ENCODE results near the gene FLNB. TPM values are rescaled to one million over a fixed set of nuclear protein-coding genes. Genes with fewer than 3 reads are reported as not detected.

Gene FLNB
- total and polyA plus RNA-seq, 2 experiments from 2014 or later: 60.6 to 186 TPM

GRCh38 chr3:57963811-57964346 is 44.3 kb upstream of the FLNB start:
- peaks cover 12% of the 10 kb centered on the region for H3F3A ChIP-seq (ENCODE audit: insufficient read depth)
- H2AFZ ChIP-seq: no peak overlapping the region
- H3K9me3 ChIP-seq (ENCODE audit: low read depth): no peaks in the 10 kb centered on the region
- H3K79me2 ChIP-seq (ENCODE audit: insufficient read depth): no peaks in the 10 kb centered on the region
- no peak overlapping the region for H3K9ac ChIP-seq
- no peaks in the 10 kb centered on the region for H3K27me3 ChIP-seq (replicated peaks; ENCODE audit: insufficient read depth)
- DNase-seq: no peak
- WGBS, 2 experiments (ENCODE audit: low coverage in 1 of 2, low lambda C conversion rate in 2 of 2, missing lambda C conversion rate in 2 of 2): 68 to 69% methylated on average over 7 of the region's 7 CpGs
- no peak overlapping the region for H3K27ac ChIP-seq
- no peaks in the 10 kb centered on the region for H3K9me2 ChIP-seq (ENCODE audit: insufficient read depth)
- no peak overlapping the region for H3K4me3 ChIP-seq
- peaks cover 21% of the 10 kb centered on the region for H3K4me1 ChIP-seq (ENCODE audit: insufficient read depth)
- no peaks in the 10 kb centered on the region for H3K36me3 ChIP-seq (ENCODE audit: low read depth)
- H3K4me2 ChIP-seq (ENCODE audit: unreplicated experiment): no peak overlapping the region
- in situ Hi-C loops (cut with MboI): no loop called here
- TF ChIP-seq EZH2phosphoT487 (IDR thresholded peaks at IDR 0.05; ENCODE audit: insufficient read depth, low read depth): no peak
- no peak for TF ChIP-seq EZH2 (IDR thresholded peaks at IDR 0.05; ENCODE audit: insufficient read depth, poor library complexity, severe bottlenecking)
- no peaks in the 10 kb centered on the region for H4K20me1 ChIP-seq (ENCODE audit: insufficient read depth)

GRCh38 chr3:57966829-57967228 is 41.4 kb upstream of the FLNB start:
- H4K20me1 ChIP-seq (ENCODE audit: insufficient read depth): no peaks in the 10 kb centered on the region
- H3K79me2 ChIP-seq (ENCODE audit: insufficient read depth): no peaks in the 10 kb centered on the region
- no peak overlapping the region for H3K27ac ChIP-seq
- H3K27me3 ChIP-seq (replicated peaks; ENCODE audit: insufficient read depth): no peaks in the 10 kb centered on the region
- peaks cover 21% of the 10 kb centered on the region for H3K4me1 ChIP-seq (ENCODE audit: insufficient read depth)
- H2AFZ ChIP-seq: peak overlapping the region; percentile 8; the same call in 1 of the 2 replicates
- no peak overlapping the region for H3K9ac ChIP-seq
- no peaks in the 10 kb centered on the region for H3K9me2 ChIP-seq (ENCODE audit: insufficient read depth)
- no peaks in the 10 kb centered on the region for H3K9me3 ChIP-seq (ENCODE audit: low read depth)
- in situ Hi-C loops (cut with MboI): no loop called here
- no peaks in the 10 kb centered on the region for H3K36me3 ChIP-seq (ENCODE audit: low read depth)
- no peak overlapping the region for H3K4me2 ChIP-seq (ENCODE audit: unreplicated experiment)
- TF ChIP-seq EZH2 (IDR thresholded peaks at IDR 0.05; ENCODE audit: insufficient read depth, poor library complexity, severe bottlenecking) (no peak), EZH2phosphoT487 (IDR thresholded peaks at IDR 0.05; ENCODE audit: insufficient read depth, low read depth) (no peak)
- peak; percentile 47 for DNase-seq
- 15% methylated on average over 4 of the region's 4 CpGs for WGBS, 2 experiments (ENCODE audit: low coverage in 1 of 2, low lambda C conversion rate in 2 of 2, missing lambda C conversion rate in 2 of 2)
- peaks cover 9% of the 10 kb centered on the region for H3F3A ChIP-seq (ENCODE audit: insufficient read depth)
- H3K4me3 ChIP-seq: no peak overlapping the region

GRCh38 chr3:57967590-57967989 is 40.6 kb upstream of the FLNB start:
- in situ Hi-C loops (cut with MboI): no loop called here
- no peaks in the 10 kb centered on the region for H3K36me3 ChIP-seq (ENCODE audit: low read depth)
- H3K4me1 ChIP-seq (ENCODE audit: insufficient read depth): peaks cover 21% of the 10 kb centered on the region
- H3F3A ChIP-seq (ENCODE audit: insufficient read depth): peaks cover 9% of the 10 kb centered on the region
- TF ChIP-seq EZH2phosphoT487 (IDR thresholded peaks at IDR 0.05; ENCODE audit: insufficient read depth, low read depth): no peak
- TF ChIP-seq EZH2 (IDR thresholded peaks at IDR 0.05; ENCODE audit: insufficient read depth, poor library complexity, severe bottlenecking): no peak
- H3K9me3 ChIP-seq (ENCODE audit: low read depth): no peaks in the 10 kb centered on the region
- H3K4me3 ChIP-seq: no peak overlapping the region
- H3K27ac ChIP-seq: no peak overlapping the region
- no peaks in the 10 kb centered on the region for H3K27me3 ChIP-seq (replicated peaks; ENCODE audit: insufficient read depth)
- no peak overlapping the region for H3K4me2 ChIP-seq (ENCODE audit: unreplicated experiment)
- H4K20me1 ChIP-seq (ENCODE audit: insufficient read depth): no peaks in the 10 kb centered on the region
- no peak for DNase-seq
- no peak overlapping the region for H3K9ac ChIP-seq
- no peaks in the 10 kb centered on the region for H3K79me2 ChIP-seq (ENCODE audit: insufficient read depth)
- no peaks in the 10 kb centered on the region for H3K9me2 ChIP-seq (ENCODE audit: insufficient read depth)
- WGBS, 2 experiments (ENCODE audit: low coverage in 1 of 2, low lambda C conversion rate in 2 of 2, missing lambda C conversion rate in 2 of 2): 89 to 93% methylated on average over 9 of the region's 9 CpGs
- no peak overlapping the region for H2AFZ ChIP-seq

GRCh38 chr3:57968501-57968900 is 39.7 kb upstream of the FLNB start:
- WGBS, 2 experiments (ENCODE audit: low coverage in 1 of 2, low lambda C conversion rate in 2 of 2, missing lambda C conversion rate in 2 of 2): 96 to 100% methylated on average over 5 of the region's 5 CpGs
- no peak for DNase-seq
- no peak overlapping the region for H3K4me3 ChIP-seq
- no peak overlapping the region for H3K4me2 ChIP-seq (ENCODE audit: unreplicated experiment)
- no peaks in the 10 kb centered on the region for H3K27me3 ChIP-seq (replicated peaks; ENCODE audit: insufficient read depth)
- no peak for TF ChIP-seq EZH2phosphoT487 (IDR thresholded peaks at IDR 0.05; ENCODE audit: insufficient read depth, low read depth)
- no peak for TF ChIP-seq EZH2 (IDR thresholded peaks at IDR 0.05; ENCODE audit: insufficient read depth, poor library complexity, severe bottlenecking)
- no peaks in the 10 kb centered on the region for H3K79me2 ChIP-seq (ENCODE audit: insufficient read depth)
- in situ Hi-C loops (cut with MboI): no loop called here
- no peaks in the 10 kb centered on the region for H4K20me1 ChIP-seq (ENCODE audit: insufficient read depth)
- no peaks in the 10 kb centered on the region for H3K9me2 ChIP-seq (ENCODE audit: insufficient read depth)
- no peak overlapping the region for H3K27ac ChIP-seq
- no peak overlapping the region for H3K9ac ChIP-seq
- no peak overlapping the region for H2AFZ ChIP-seq
- peaks cover 21% of the 10 kb centered on the region for H3K4me1 ChIP-seq (ENCODE audit: insufficient read depth)
- no peaks in the 10 kb centered on the region for H3K36me3 ChIP-seq (ENCODE audit: low read depth)
- no peaks in the 10 kb centered on the region for H3K9me3 ChIP-seq (ENCODE audit: low read depth)
- H3F3A ChIP-seq (ENCODE audit: insufficient read depth): peaks cover 9% of the 10 kb centered on the region

GRCh38 chr3:57971975-57972374 is 36.2 kb upstream of the FLNB start:
- no peak overlapping the region for H3K9ac ChIP-seq
- TF ChIP-seq EZH2phosphoT487 (IDR thresholded peaks at IDR 0.05; ENCODE audit: insufficient read depth, low read depth) (no peak), EZH2 (IDR thresholded peaks at IDR 0.05; ENCODE audit: insufficient read depth, poor library complexity, severe bottlenecking) (no peak)
- DNase-seq: no peak
- no peaks in the 10 kb centered on the region for H3K9me3 ChIP-seq (ENCODE audit: low read depth)
- H3K27ac ChIP-seq: no peak overlapping the region
- H3K4me1 ChIP-seq (ENCODE audit: insufficient read depth): peaks cover 34% of the 10 kb centered on the region
- no peaks in the 10 kb centered on the region for H3K9me2 ChIP-seq (ENCODE audit: insufficient read depth)
- in situ Hi-C loops (cut with MboI): no loop called here
- no peak overlapping the region for H3K4me2 ChIP-seq (ENCODE audit: unreplicated experiment)
- H3K36me3 ChIP-seq (ENCODE audit: low read depth): no peaks in the 10 kb centered on the region
- no peaks in the 10 kb centered on the region for H4K20me1 ChIP-seq (ENCODE audit: insufficient read depth)
- no peaks in the 10 kb centered on the region for H3K27me3 ChIP-seq (replicated peaks; ENCODE audit: insufficient read depth)
- H3K4me3 ChIP-seq: no peak overlapping the region
- no peak overlapping the region for H2AFZ ChIP-seq
- 81% methylated on average over 4 of the region's 4 CpGs for WGBS, 2 experiments (ENCODE audit: low coverage in 1 of 2, low lambda C conversion rate in 2 of 2, missing lambda C conversion rate in 2 of 2)
- H3F3A ChIP-seq (ENCODE audit: insufficient read depth): peaks cover 16% of the 10 kb centered on the region
- no peaks in the 10 kb centered on the region for H3K79me2 ChIP-seq (ENCODE audit: insufficient read depth)

Data from GM23248 (cell line).